Suprapubic skin (tissue), 4 donors: ENCODE data around the gene FRMPD1. TPM values are rescaled to one million over a fixed set of nuclear protein-coding genes. Genes with fewer than 3 reads are reported as not detected.

Source experiments
- DNase-seq, 2 donors: peaks; one replicate each; pipeline ENCODE4 v3.0.0-alpha.2; 2019; ENCODE audit warnings: low spot score in 2 of 2
- H3K27ac ChIP-seq: fragments of 200-600 bp; sonication (generic); one replicate; pipeline ENCODE4 v1.5.1; 2019
- H3K27me3 ChIP-seq: fragments of 200-600 bp; sonication (generic); one replicate; pipeline ENCODE4 v1.5.1; 2019
- H3K36me3 ChIP-seq: fragments of 200-600 bp; sonication (generic); one replicate; pipeline ENCODE4 v1.5.1; 2019
- H3K4me1 ChIP-seq: fragments of 200-600 bp; sonication (generic); one replicate; pipeline ENCODE4 v1.5.1; 2019
- H3K4me3 ChIP-seq: fragments of 200-600 bp; sonication (generic); one replicate; pipeline ENCODE4 v1.5.1; 2019; ENCODE audit warnings: mild to moderate bottlenecking
- H3K9me3 ChIP-seq: fragments of 200-600 bp; sonication (generic); one replicate; pipeline ENCODE4 v1.5.1; 2019
- CTCF ChIP-seq, 2 donors: fragments of 200-600 bp in 1 of 2; fragments of 450-650 bp in 1 of 2; sonication (generic) in 1 of 2; IDR thresholded peaks; one replicate each; pipeline ENCODE4 v1.5.1; 2016 to 2019; ENCODE audit warnings: antibody characterized with exemption in 2 of 2, mild to moderate bottlenecking in 1 of 2, moderate library complexity in 1 of 2
- EP300 ChIP-seq: sonication (generic); formaldehyde crosslinking; IDR thresholded peaks from one replicate; pipeline ENCODE4 v1.6.1; 2017; ENCODE audit warnings: antibody characterized with exemption
- POLR2A ChIP-seq, 2 donors: fragments of 450-650 bp; IDR thresholded peaks; one replicate each; pipeline ENCODE4 v1.6.1; 2017; ENCODE audit warnings: antibody characterized with exemption in 2 of 2, mild to moderate bottlenecking in 2 of 2, moderate library complexity in 2 of 2
- POLR2AphosphoS5 ChIP-seq, 3 donors: sonication (generic); formaldehyde crosslinking; IDR thresholded peaks; one replicate each; pipeline ENCODE4 v1.6.1; 2017; ENCODE audit warnings: antibody characterized with exemption in 3 of 3
- WGBS: methylation state at CpG from one replicate; pipeline ENCODE4 v1.1.5; 2018; 5-methylcytosine and 5-hydroxymethylcytosine counted together
- total RNA-seq, 4 donors: library from RNA; depleted of rRNA; stranded (reverse); fragments of >200 nt; gene quantifications; one replicate each; pipeline ENCODE4 v1.1.0, GENCODE V29; 2016

FRMPD1 gene
- total RNA-seq, 4 donors from 2014 or later = 7.9 to 15.4 (median 11.2) TPM

- TF ChIP-seq POLR2AphosphoS5 (IDR thresholded peaks at IDR 0.05) (no peak), POLR2A (IDR thresholded peaks at IDR 0.05) (no peak), EP300 (no peak), CTCF (IDR thresholded peaks at IDR 0.05) (no peak)
- no peak overlapping the region for H3K27ac ChIP-seq
- DNase-seq = no peak
- H3K4me1 ChIP-seq = no peaks in the 10 kb centered on the region
- H3K9me3 ChIP-seq = no peaks in the 10 kb centered on the region
- peaks cover 5% of the 10 kb centered on the region for H3K27me3 ChIP-seq
- H3K4me3 ChIP-seq = no peak overlapping the region
- 90% methylated on average over 4 of the region's 4 CpGs for WGBS
- H3K36me3 ChIP-seq = no peaks in the 10 kb centered on the region
These were observed 18.3 kb upstream of the FRMPD1 start for GRCh38 chr9:37632479-37632878.

- peaks cover 5% of the 10 kb centered on the region for H3K27me3 ChIP-seq
- no peaks in the 10 kb centered on the region for H3K4me1 ChIP-seq
- H3K9me3 ChIP-seq = no peaks in the 10 kb centered on the region
- H3K27ac ChIP-seq = no peak overlapping the region
- no peak for DNase-seq
- TF ChIP-seq EP300 (no peak), CTCF (IDR thresholded peaks at IDR 0.05) (no peak), POLR2A (IDR thresholded peaks at IDR 0.05) (no peak), POLR2AphosphoS5 (IDR thresholded peaks at IDR 0.05) (no peak)
- no peak overlapping the region for H3K4me3 ChIP-seq
- H3K36me3 ChIP-seq = no peaks in the 10 kb centered on the region
- 87% methylated on average over 4 of the region's 16 CpGs for WGBS
These were observed 14.9 kb upstream of the FRMPD1 start for GRCh38 chr9:37635808-37636207.

- no peaks in the 10 kb centered on the region for H3K9me3 ChIP-seq
- no peak for DNase-seq
- peaks cover 5% of the 10 kb centered on the region for H3K27me3 ChIP-seq
- H3K4me3 ChIP-seq = no peak overlapping the region
- H3K27ac ChIP-seq = no peak overlapping the region
- H3K36me3 ChIP-seq = no peaks in the 10 kb centered on the region
- WGBS = 94% methylated on average over 32 of the region's 39 CpGs
- no peak for TF ChIP-seq EP300
- TF ChIP-seq CTCF (IDR thresholded peaks at IDR 0.05) = no peak
- TF ChIP-seq POLR2AphosphoS5 (IDR thresholded peaks at IDR 0.05) = no peak
- TF ChIP-seq POLR2A (IDR thresholded peaks at IDR 0.05) = no peak
- H3K4me1 ChIP-seq = no peaks in the 10 kb centered on the region
These were observed 14.0 kb upstream of the FRMPD1 start for GRCh38 chr9:37636511-37637448.

- Histone ChIP-seq H3K4me3 (no peak overlapping the region), H3K27me3 (peaks cover 8% of the 10 kb centered on the region), H3K9me3 (no peaks in the 10 kb centered on the region), H3K27ac (no peak overlapping the region), H3K4me1 (no peaks in the 10 kb centered on the region), H3K36me3 (no peaks in the 10 kb centered on the region)
- 55% methylated on average over 4 of the region's 4 CpGs for WGBS
- DNase-seq = no peak
- TF ChIP-seq POLR2A (IDR thresholded peaks at IDR 0.05) (no peak), CTCF (IDR thresholded peaks at IDR 0.05) (no peak), EP300 (no peak), POLR2AphosphoS5 (IDR thresholded peaks at IDR 0.05) (no peak)
These were observed 11.5 kb upstream of the FRMPD1 start for GRCh38 chr9:37639109-37639762.

- Histone ChIP-seq H3K4me1 (no peaks in the 10 kb centered on the region), H3K27me3 (peaks cover 14% of the 10 kb centered on the region), H3K4me3 (no peak overlapping the region), H3K36me3 (no peaks in the 10 kb centered on the region), H3K9me3 (no peaks in the 10 kb centered on the region), H3K27ac (no peak overlapping the region)
- TF ChIP-seq POLR2AphosphoS5 (IDR thresholded peaks at IDR 0.05) (no peak), CTCF (IDR thresholded peaks at IDR 0.05) (no peak), EP300 (no peak), POLR2A (IDR thresholded peaks at IDR 0.05) (no peak)
- DNase-seq = no peak
- 92% methylated on average over 3 of the region's 3 CpGs for WGBS
These were observed 10.9 kb upstream of the FRMPD1 start for GRCh38 chr9:37639841-37640240.
